HG02642 (cell line): Measurements from ENCODE around the gene DUOX1.

Experiments
- ATAC-seq: cut with Tn5 transposase; IDR thresholded peaks from one replicate; pipeline ENCODE4 v1.9.1; 2021; ENCODE audit warnings: mild to moderate bottlenecking; ENCODE audit not compliant: unreplicated experiment, poor library complexity

The DUOX1 gene

DNA sequence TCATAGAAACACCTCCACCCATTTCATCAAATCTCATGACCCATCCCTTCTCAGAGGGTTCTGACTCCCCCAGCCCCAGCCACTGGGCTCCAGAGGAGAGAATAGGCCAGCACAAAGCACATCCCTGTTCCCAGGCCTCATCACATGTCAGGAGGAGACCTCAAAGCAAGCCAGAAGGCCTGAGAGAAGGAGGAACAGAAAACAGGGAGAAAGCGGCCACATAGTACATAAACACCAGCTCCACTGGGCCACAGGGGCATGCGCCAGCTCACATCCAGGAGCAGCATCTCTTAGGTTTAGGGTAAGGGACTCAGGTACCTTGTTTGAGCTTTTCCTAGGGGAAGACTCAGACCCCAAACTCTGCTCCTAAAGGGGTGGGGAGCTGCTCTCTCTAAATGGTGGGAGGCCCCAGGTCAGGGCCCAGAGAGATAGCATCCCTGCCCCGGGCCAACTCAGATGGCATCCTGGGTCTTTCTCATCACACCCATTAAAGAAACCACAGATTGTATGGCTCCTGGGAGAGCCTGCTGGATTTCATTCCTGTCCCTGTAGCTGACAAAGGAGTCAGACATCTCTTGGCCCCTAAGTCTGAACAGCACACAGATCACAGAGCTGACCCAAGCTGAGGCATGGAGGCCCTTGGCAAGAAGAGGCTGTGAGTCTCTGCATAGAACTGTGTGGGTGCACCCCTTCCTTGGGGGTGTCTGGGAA, 55.4 kb downstream of the DUOX1 start:
- no peak for ATAC-seq

DNA sequence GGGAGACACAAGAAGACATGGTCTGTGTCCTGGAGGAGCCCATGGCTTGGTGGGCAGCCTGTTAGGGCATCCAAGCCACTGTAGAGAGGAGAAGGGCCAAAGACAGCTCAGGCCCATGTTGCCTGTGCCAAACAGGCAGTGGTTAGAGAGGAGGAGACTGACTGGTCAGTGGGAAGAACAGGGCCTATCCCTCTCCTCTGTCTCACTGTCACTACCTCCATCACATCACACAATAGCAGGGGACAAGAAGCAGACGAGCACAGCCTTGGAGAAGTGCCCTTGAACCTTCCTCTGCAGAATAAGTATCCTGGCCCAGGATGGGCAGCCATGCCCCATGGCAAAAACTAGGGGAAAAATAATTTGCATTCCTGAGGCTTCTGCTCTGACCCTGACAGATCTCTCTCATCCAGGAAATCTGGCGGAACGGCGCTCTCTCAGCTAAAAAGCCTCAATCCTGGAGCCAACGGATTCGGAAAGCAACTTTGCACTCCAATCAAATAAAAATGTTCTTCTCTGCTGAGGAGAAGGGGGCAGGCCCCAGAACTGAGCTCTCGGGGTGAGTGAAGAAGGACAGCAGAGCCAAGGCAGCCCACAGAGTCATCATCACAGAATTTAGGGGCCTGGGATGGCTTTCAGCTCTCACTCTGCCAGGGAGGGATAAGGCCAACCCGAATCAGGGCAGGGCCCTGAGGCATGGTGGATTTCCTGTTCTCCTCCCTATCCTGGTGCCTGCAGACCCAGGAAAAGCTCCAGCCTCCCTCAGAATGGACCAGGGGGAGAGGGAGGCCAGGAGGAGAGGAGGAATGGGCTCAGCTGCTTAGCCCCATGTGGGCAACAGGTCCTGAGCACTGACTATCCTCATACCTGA, 56.3 kb downstream of the DUOX1 start:
- no peak for ATAC-seq

DNA sequence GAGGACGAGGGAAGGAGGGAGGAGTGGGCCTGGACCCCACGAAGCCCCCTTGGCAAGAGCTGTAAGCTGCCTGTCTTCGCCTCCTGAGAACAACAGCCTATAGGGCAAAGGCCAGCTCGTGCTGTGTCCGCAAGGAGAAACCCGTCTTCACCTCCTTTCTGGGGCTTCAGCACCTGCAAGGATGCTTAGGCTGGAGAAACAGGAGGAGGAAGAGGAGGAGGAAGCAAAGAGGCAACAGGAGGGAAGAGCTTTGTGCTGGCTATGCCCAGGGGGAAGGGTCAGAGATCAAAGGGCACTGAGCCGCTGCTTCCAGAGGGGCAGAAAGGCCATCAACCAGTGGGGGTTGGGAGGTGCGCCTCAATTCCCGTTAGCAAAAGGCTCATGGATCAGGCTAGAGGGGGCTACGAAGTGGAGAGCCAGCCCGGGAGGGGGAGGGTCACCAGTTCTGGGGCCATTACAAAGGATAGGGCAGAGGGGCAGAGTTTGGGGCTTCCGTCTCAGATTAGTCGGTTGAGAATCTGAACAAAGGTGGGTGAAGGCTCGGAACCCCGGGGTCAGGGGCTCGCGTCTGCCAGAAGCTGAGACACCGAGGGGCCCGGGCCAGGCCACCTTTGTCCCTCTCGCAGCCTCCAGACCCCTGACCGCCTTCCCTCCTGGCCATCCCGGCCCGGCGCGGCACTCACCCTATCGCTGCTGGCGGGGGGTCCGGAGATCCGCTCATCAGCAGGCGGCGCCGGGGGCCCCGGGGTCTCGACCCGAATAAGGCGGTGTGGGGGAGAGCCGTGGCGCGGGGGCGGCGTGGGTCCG, 57.2 kb downstream of the DUOX1 start:
- no peak for ATAC-seq

DNA sequence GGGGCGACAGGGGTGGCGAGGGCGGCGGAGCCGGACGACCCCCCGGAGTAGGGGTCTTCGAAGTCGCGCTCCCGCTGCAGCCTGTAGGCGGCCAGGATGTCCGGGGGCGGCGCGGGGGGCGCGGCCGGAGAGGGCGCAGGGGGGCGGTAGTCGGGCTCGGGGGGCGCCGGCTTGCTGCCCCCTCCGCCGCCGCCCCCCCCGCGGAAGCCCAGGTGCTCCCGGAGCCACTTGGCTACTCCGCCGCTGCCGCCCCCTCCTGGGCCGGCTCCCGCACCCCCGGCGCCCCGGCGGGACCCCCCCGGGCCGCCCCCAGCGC, 57.7 kb downstream of the DUOX1 start:
- ATAC-seq = peak; percentile 9

DNA sequence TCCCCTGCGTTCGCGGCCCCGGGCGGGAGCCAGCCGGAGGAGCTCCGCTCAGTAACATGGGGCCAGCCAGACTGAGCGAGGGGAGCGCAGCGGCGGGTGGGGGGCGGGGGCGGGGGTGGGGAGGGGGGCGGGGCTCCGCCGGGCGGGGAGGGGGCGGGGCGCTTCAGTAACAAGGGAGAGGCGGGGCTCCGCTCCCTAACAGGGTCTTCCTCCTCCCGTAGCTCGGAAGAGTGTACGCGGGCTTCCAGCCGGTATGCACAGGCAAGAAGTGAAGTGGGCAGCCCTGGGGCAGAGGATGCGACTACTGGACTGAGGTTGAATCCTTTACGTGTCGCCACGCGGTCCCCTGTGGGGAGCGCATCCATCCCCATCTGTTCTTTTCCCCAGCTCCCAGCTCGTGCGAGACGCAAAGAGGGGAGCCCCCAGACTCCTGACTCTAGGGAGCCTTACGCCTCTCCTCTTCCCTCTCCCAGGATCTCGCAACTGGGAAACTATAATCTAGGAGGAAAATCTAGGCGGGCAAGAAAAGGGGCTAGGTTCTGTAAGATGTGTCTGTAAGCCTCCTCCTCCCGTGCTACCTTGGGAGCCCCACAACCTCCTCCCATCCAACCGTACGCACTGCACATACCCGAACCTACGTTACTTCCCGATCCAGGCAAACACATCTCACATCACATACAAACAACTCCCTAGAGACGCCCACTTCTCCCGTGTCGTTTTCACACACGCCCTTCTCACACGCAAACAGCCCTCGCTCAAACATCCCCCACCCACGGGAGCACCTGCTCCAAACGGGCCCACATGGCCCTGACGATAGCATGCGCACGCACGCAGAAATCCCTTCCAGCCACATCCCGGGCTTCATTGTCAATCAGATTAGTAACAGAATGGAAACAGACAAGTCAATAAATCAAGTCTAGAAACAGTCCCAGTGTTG, 58.4 kb downstream of the DUOX1 start, which contains the start of gene SHF:
Gene SHF (minus strand): TSS at position 73 of the 937 bp plus-strand sequence. CDS start 15 bp downstream, at position 58.
- peak; percentile 45 for ATAC-seq

DNA sequence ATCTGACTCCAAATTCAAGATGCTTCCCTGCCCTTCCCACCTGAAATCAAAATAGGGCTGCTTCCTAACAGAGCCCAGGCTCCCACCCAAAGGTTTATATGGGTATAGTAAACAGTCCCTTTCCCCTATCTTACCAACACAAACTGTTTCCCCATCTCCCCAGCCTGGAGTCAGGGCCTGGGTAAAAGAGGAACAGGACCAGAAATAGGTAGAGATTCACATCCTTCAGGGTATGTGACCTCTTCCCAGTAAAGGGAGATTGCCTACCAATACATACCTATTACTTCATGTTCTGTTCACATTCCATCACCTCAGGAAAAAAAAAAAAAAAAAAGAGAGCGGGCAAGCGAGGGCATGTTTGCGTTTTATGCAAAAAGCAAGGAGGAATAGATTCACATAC, 67.7 kb downstream of the DUOX1 start:
- no peak for ATAC-seq

DNA sequence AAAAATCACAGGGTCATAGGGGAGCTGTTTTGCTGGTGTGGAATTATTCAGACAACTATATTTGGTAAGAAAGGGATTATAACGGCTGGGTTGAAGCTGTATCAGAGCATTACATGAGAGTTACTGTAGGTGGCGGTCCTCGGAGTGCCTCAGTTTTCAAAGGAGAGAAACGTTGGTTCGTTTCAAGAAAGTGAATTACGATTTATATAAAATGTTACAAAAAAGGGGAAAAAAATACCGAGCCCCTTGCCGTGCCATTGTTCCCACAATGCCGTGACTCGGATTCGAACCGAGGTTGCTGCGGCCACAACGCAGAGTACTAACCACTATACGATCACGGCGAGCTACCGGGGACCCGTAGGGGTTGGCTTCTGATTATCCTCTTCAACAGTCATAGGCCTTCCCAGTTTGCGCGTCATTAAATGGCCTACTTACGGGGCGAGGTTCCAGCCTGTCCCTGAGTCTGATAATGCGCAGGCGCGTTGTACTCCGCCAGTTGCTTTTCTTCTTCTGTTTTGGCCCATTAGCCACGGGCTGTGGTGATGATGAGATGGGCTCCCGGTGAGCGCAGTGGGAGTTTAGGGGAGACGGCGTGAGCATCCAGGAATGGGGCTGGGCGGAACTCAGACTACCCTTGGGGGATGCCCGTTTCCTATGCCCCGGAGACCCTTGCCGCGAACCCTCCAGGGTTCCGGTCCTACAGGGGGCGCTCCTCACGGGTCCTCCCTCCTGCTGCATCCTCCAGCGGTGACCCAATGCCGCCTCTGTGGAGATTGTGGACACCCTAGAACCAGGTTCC, 68.7 kb downstream of the DUOX1 start:
- peak; percentile 69 for ATAC-seq

DNA sequence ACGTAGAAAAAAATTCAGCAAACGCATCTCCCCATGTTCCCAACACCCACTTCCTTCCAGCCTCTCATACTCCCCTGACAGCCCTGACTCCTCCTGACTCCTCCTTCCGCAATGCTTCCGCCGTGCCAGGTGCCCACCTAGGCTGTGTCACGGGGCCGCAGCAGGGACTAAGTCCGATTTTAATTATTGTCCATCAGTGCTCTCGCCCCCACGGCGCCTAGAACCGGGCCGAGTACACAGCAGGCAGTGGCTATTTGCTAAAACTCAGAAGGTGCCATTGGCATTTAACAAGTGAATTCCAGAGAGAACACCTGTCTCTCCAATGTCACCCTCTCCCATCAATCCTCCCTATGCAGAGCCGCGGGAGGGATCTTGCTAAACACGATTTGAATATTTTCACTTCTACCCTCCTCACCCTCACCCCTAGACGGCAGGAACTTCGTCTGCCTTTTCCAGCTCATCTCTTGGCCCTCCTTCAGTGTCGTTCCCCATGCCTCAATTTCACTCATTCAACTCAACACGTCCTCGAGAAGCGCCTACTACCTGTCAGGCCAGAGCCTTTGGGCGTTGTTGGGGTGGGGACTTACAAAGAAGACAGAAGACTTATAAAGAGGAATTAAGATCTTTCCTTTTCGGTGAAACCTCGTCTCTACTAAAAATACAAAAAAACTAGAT, 69.5 kb downstream of the DUOX1 start:
- peak; percentile 15 for ATAC-seq

DNA sequence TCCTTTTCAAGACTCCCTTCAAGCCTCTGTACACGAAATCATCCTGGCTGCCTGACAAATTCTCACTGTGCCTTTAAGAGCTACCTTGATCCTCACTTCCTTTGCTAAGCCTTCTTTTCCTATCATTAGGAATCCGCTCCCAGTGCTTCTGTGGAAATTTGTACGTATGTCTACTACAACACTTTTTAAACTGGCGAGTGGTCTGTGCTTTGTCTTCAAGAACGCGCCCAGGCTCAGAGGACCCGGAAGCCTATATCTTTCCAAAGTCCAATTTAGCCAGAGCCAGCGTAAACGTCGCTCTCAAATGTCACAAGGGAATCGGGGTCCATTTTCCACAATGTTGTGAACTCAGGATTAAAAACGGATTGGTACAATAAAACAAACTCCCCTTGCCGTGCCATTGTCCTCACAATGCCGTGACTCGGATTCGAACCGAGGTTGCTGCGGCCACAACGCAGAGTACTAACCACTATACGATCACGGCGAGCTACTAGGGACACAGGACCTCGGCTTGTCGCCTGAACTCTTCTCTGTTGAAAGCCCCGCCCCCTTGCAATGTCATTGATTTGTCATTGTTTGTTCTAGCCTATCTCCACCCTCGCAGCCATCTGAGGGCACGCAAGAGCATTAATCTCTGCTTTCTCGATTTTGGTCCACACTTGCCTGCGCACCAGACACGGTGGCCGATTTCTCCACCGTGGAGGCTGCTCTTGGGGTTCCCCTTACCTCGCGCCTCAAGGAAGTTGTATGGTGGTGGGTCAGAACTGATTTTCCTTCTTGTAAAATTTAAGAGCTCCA, 70.4 kb downstream of the DUOX1 start:
- ATAC-seq = peak; percentile 47

DNA sequence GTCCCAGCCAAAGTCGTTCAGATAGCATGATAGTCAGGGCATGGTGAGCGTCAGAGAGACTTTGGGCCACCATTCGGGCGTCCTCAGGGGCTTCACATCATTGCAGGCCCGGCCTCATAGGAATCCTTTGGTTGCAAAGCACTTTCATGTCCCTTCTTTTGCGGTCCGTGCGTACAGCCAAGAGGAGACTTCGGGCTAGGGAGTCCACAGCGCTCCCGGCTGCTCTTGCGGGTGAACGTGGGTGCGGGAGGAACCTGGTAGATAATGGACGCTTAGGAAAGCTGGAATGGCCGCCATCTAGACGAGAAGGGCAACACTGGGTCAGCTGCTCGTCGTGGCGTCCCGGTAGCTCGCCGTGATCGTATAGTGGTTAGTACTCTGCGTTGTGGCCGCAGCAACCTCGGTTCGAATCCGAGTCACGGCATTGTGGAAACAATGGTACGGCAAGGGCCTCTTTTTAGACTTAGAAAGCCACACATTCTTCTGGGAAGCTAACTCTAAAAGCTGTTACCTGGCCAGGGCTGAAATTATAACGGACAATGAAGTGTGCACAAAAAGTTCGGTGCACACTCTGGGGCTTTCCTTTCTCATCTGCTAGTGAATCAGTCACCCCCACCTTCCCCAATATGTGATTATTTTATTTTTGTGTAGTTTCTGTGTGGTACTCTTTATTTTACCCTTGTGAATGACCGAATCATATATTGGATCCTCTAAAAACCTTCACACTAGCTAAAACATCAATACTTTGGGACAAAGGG, 71.2 kb downstream of the DUOX1 start:
- ATAC-seq = peak; percentile 20

DNA sequence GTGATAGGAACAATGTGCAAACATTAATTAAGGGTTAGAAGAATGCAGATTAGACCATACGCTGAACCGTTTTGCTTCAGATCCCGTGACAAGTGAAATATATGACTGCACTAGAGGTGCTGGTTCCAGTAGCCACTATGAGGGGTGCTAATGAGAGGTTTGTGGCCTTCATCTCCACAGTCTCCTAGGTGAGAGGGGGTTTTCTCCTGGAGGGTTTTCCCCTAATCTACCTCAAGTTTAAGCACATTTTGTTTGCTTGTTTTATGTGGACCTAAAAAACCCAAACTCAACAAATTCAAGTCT, 71.7 kb downstream of the DUOX1 start:
- no peak for ATAC-seq

DNA sequence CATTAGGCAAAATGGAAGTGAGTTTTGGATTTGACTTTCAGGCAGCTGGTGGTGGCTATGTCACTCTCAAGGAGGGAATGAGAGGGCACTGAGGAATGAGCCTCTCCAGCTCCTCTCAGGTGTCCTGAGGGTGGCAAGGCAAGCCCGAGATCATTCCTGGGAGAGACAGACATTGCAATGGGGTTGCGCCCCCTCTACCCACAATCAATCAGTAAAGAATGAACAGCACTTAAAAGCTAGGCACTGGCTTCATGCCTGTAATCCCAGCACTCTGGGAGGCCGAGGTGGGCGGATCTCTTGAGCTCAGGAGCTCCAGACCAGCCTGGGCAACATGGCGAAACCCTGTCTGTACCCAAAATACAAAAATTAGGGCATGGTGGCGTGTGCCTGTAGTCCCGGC, 72.1 kb downstream of the DUOX1 start:
- ATAC-seq = no peak

DNA sequence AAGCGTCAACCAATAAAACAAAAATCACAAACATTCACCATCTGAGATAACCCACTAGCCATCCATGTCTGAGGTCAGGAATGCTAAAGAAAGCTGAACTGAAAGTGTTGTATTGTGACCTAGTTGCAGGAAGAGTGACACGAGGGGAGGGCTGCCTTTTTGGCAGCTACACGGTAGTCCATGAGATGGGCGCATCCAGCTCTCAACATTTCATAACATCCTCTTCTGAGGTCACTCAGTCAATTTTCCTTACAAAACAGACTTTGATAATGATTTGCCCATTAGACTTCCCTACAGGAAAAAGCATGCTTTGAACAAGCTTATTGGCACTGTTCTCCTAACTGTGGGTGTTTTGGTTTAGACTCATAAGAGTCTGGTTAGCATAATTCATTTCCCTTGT, 73.4 kb downstream of the DUOX1 start:
- no peak for ATAC-seq

DNA sequence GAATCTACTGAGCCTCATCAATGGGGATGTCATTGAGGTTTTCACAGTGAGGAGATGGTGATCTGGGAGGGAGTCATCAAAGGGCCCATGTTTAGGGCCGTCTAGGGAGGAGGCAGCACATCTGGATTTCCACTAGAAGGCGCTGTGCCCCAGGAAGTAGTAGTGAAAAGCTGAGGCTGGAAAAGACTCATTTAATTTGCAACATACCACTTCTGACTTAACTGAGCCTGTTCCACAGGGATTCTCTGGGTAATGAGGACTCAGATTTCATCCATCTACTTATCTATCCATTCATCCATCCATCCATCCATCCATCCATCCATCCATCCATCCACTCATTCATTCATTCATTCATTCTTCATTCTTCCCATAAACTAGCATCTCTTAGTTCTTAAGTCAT, 75.4 kb downstream of the DUOX1 start:
- peak; percentile 21 for ATAC-seq

DNA sequence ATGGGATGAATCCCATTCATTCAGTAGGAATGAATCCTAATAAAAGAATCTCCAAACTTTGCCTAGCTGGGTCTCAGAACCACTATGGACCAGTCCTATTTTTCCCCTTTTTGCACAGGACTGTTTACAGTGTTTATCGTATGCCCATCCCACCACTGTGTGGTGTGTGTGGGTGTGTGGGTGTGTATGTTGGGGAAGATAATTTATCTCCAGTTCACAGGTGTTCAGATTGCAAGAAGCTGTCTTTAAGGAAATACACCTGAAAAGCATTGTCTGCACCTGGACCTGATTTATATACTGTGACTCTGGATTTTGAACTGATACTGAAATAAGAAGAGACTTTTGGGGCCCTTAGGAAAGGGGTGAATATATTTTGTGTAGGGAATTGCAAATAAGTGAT, 82.7 kb downstream of the DUOX1 start:
- ATAC-seq = no peak
